GM12892 (cell line): ENCODE data around the gene GNAL.

ENCODE experiments used
- POLR2A ChIP-seq: IDR thresholded peaks from 2 replicates; pipeline ENCODE4 v1.6.1; 2011; ENCODE audit warnings: low read depth, low read length, control low read depth
- POLR2AphosphoS5 ChIP-seq: IDR thresholded peaks from 2 replicates; pipeline ENCODE4 v1.6.1; 2011; ENCODE audit warnings: low read depth, low read length, control low read depth

DNA sequence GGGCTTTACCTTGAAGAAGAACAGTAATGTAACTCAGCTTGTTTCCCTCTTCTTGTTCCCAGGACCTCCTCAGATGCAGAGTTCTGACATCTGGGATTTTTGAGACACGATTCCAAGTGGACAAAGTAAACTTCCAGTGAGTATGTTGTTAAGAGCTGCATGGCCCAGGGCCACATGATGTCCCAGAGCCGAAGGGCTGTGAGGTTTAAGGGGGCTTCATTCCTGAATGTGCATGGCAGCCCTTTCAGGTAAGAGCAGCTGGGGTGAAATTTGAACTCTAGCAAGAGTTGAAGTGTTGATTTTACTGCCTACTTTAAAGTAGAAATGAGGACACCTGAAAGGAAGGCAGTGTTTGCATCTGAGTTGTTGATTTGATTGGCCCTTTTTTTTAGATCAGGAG lies 175.4 kb downstream of the GNAL start:
- no peak for TF ChIP-seq POLR2A
- no peak for TF ChIP-seq POLR2AphosphoS5
